Measurements from ENCODE around the gene DDX55.

The DDX55 gene

GRCh38 chr12:123617144-123617543 is 15.2 kb downstream of the DDX55 start:
- DNase-seq, result no peak

DNA sequence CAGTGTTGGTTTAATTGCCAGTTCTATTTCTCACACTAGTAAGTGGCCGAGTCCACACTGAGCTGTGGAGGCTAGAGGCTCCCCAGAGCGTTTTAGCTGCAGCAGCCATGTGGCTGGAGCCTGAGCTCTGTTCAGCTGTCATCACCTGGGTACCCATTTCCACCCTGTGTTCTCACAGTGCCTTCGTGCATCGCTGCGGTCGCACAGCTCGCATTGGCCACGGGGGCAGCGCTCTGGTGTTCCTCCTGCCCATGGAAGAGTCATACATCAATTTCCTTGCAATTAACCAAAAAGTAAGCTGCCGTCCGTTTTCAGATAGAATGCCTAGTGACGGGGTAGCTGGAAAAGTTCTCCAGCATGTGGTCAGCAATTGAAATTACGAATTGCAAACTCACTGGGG is 15.7 kb downstream of the DDX55 start:
- no peak for DNase-seq

DNA sequence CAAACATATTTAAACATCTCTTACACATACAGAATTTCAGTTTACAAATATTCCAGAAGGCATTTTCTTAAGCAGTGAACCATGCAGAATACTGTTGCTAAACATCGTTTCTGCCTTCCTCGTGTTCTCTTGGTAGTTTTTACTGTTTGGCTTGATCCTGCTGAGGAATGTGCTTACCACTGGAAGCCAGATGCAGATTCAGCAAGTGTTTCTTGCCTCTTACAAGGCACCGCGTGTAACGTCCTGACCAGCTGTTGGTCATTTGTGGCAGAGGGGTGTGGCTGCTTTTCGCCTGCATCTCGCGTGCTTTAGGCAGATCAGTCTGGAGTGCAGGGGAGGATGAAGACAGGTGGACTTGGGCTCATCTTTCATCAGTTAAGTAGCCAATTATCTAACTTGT is 19.2 kb downstream of the DDX55 start:
- no peak for DNase-seq

DNA sequence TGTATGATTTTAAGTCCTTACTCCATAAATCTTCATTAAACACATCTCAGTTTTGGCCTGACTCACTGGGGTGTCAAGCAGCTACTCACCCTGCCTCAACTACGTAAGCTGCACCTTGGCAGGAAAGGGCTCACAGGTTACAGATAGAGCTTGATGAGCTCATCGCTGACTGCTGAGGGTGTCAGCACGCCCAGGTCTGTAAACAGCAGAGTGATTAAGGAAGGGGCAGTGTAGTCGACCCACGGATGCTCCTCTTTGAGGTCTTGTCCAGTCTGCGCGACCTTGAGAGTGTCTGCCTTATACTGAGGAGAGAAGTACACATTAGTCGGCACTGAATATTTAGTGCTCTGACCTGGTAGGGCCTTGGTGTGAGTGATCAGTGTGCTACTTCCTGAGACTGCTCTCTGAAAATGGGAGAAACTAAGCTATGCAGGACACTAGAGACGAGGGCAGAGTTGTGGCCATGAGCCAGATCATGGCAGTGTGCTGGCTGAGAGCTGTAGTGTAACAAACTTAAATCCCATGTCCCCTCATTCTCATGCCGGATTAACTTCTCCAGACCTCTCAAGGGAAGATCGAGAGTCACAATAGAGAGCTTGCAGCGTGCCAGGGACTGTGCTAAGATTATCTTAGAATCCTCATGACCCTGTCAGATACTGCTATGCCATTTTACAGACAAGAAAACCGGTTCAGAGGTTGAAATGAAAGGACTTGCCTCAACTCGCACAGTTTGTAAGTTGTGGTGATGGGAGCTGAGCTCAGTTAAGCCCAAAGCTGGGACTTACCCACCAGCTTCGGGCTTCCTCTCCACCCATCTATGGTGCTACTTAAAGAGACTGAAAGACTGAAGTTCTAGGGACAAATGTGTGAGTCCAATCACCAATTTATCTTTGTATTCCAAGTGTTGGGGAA is 20.0 kb downstream of the DDX55 start:
- no peak for DNase-seq

- peak; percentile 95 to 96 for DNase-seq
Measured at GRCh38 chr12:123633379-123634141, 31.7 kb downstream of the DDX55 start, which contains the start of the genes EIF2B1 and GTF2H3. Gene EIF2B1 (minus strand): TSS chr12:123633686. CDS start chr12:123633557, 129 bp downstream. Gene GTF2H3 (plus strand): TSS chr12:123633829. CDS start chr12:123633860, 31 bp downstream.

DNA sequence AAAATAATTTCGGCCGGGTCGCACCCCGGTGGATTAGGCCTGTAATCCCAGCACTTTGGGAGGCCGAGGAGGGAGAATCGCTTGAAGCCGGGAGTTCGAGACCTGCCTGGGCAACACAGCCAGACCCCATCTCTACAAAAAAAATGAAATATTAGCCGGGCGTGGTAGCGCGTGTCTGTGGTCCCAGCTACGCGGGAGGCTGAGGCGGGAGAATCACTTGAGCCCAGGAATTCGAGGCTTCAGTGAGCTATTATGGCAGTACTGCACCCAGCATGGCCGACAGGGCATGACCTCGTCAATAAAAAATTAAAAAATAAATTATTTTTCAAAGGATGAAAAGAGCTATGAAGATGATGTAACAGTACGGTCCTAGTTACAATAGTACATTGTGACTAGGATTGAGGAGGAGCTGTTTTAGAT is 32.3 kb downstream of the DDX55 start:
- DNase-seq, result no peak

GRCh38 chr12:123643911-123644310 is 42.0 kb downstream of the DDX55 start:
- DNase-seq, result no peak

DNA sequence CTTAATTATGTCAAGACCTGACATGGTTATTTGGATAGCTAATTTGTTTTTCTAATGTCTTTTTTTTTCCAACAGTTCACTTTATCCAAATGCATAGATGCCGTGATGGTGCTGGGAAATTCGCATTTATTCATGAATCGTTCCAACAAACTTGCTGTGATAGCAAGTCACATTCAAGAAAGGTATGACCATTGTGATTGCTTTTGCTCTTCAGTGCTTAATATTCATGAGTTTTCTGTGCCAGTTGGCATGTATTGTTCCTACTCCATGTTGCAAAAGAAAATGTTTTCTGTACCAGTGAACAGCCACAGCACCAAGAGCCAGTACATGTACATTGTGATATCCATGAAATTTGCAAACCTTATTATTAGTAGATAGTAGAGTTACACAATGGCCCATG is 43.5 kb downstream of the DDX55 start:
- no peak for DNase-seq

DNA sequence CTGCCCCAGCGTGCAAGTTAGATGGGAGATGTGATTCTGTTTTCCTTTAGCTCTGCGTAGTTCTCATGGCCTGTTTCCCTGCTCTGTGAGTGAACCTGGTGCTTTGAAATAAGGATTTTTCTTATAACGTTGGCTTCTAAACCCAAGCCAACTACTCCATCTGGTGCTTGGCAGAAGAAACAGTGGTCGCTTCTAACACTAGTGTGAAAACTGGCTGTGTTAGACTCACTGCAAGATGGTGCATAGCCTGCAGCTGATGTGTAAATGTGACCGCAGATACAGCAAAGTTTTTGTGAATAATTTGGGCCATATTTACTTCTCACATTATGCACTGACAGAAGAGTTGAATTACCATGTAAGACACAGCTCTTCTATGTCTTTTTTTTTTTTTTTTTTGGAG is 44.0 kb downstream of the DDX55 start:
- no peak for DNase-seq

DNA sequence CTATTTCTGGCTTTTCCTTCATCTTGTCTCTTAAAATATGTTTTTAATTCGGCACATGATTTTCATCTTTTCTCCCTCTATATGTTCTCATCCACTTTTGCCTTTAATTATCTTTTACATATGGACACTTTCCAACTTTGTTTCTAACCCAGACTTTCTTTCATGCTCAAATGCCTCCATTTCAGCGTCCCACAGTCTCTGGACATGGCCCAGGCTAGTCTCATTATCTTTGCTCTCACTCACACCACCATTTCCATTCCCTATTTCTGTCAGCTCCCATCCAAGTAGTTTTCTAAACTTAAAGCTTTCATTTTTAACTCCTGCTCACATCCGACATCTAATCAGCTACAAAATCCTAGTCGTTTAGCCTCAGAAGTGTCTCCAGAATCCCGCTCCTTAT is 46.5 kb downstream of the DDX55 start:
- DNase-seq, result no peak

DNA sequence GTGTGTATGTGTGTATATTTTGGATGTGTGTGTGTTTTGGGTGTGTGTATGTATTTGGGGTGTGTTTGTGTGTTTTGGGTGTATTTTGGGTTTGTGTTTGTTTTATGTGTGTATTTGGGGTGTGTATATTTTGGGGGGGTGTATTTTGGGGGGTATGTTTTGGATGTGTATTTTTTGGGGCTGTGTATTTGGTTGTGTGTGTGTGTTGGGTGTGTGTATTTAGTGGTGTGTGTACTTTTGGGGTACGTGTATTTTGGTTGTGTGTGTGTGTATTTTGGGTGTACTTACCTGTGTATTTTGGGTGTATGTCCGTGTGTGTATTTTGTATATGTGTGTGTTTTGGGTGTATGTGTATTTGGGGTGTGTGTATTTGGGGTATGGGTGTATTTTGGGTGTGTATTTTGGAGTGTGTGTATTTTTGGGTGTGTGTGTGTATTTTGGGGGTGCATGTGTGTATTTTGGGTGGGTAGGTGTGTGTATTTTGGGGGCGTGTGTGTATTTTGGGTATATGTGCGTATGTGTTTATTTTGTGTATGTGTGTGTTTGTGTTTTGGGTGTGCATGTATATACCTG is 52.3 kb downstream of the DDX55 start:
- DNase-seq, result no peak

DNA sequence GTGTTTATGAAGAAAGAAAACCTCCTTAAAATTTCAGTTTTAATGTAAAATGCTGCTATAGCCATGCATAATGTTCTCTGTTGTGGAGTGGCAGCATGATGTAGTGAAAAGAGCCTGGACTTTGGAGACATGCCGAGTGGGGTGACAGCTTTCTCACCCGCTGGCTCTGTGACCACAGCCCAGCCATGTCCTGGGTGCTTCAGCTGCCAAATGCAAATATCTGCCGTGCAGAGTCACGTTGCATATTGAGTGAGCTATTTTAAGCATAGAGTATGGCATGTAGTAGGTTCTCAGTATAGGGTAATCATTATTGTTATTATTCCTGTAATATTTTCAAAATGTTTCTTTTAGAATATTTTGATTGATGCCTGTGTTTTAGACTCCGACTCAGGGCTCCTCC is 53.5 kb downstream of the DDX55 start:
- DNase-seq, result no peak

DNA sequence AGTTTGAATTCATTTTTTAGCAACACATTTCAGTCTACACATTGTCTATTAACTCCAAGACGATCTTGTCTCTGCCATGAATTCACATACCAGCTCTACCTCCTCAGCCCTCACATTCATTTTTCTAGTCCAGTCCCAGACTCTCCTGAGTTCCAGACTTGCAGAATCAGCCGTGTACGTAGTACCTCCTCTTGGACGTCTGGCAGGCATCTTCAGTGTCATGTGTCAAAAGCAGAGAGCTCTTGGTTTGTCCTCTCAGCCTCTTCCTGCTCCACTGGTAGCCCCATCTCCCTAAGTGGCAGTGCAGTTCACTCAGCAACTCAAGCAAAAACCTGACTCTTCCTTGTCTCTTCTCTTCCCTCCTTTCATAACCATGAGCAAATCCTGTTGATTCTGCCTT is 54.5 kb downstream of the DDX55 start:
- DNase-seq, result no peak

- no peak for DNase-seq
Measured at GRCh38 chr12:123657211-123657610, 55.3 kb downstream of the DDX55 start.

DNA sequence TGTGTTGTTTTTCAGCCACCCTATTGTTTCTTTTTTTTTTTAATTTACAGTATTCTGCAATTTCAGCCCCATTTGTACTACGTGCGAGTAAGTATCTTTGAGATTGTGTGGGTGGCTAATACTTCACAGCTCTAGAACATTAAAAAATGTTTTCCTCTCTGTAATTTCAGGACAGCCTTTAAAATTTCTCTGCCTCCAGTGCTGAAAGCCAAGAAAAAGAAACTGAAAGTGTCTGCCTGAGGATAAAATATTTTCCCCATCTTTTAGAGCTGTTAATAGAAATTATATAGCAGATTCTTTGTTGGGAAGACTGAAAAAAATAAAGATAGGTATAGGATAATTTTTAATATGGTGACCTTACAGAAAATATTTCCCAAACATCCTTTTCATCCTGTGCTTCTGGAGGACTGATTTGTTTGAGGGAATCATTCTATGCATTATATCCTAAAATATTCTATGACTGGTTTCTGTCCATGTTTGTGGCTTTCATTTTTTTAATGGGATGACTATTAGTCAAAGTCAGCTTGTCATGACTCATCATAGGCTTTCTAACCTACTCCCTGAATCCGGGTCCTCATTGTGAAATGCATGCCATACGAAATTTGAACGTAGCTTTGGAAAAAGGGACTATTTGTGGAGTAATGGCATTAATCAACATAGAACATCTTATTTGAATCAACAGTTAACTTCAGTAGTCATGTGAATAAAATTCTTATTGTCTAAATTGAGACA is 58.3 kb downstream of the DDX55 start:
- DNase-seq, result peak in 1 of 2 donors; percentile 13

GRCh38 chr12:123667771-123668170 is 65.9 kb downstream of the DDX55 start:
- DNase-seq, result no peak
